Right atrium auricular region (tissue), 2 donors: ENCODE measurements around the gene HBS1L. TPM values are rescaled to one million over a fixed set of nuclear protein-coding genes. Genes with fewer than 3 reads are reported as not detected.

Source experiments
- DNase-seq: peaks from one replicate; pipeline ENCODE4 v3.0.0-alpha.2; 2019; ENCODE audit warnings: low spot score
- H3K27ac ChIP-seq, 2 donors: fragments of 200-600 bp; sonication (generic); 1 replicate in 1 of 2; 2 replicates in 1 of 2; pipeline ENCODE4 v1.5.1; 2016 to 2019
- H3K27me3 ChIP-seq, 2 donors: fragments of 200-600 bp; sonication (generic); one replicate each; pipeline versions ENCODE4 v1.5.1 to v1.6.0; 2017 to 2019
- H3K36me3 ChIP-seq: fragments of 200-600 bp; sonication (generic); one replicate; pipeline ENCODE4 v1.5.1; 2016
- H3K4me1 ChIP-seq, 2 donors: fragments of 200-600 bp; sonication (generic); one replicate each; pipeline versions ENCODE4 v1.5.1 to v1.6.0; 2017 to 2019
- H3K4me3 ChIP-seq, 2 donors: fragments of 200-600 bp; sonication (generic); 1 replicate in 1 of 2; 2 replicates in 1 of 2; pipeline ENCODE4 v1.5.1; 2017 to 2019; ENCODE audit warnings: mild to moderate bottlenecking in 1 of 2, moderate library complexity in 1 of 2
- H3K9me3 ChIP-seq, 2 donors: fragments of 200-600 bp; sonication (generic); one replicate each; pipeline ENCODE4 v1.5.1; 2019
- total RNA-seq, 2 donors: library from RNA; depleted of rRNA; stranded (reverse); fragments of >200 nt; gene quantifications; one replicate each; pipeline ENCODE4 v1.1.0, GENCODE V29; 2016
- TF ChIP-seq, protein P1 (sequence below), 2 donors: fragments of 200-600 bp; sonication (generic); IDR thresholded peaks; one replicate each; pipeline ENCODE4 v1.5.1; 2019; ENCODE audit warnings: antibody characterized with exemption in 2 of 2

Gene HBS1L
- total RNA-seq, 2 donors from 2014 or later: 42.9 to 60.4 TPM

- Histone ChIP-seq H3K27ac (no peak overlapping the region), H3K4me1 (no peaks in the 10 kb centered on the region), H3K27me3 (no peaks in the 10 kb centered on the region), H3K9me3 (no peaks in the 10 kb centered on the region), H3K36me3 (peaks cover 38% of the 10 kb centered on the region), H3K4me3 (no peak overlapping the region)
- TF ChIP-seq, protein P1, sequence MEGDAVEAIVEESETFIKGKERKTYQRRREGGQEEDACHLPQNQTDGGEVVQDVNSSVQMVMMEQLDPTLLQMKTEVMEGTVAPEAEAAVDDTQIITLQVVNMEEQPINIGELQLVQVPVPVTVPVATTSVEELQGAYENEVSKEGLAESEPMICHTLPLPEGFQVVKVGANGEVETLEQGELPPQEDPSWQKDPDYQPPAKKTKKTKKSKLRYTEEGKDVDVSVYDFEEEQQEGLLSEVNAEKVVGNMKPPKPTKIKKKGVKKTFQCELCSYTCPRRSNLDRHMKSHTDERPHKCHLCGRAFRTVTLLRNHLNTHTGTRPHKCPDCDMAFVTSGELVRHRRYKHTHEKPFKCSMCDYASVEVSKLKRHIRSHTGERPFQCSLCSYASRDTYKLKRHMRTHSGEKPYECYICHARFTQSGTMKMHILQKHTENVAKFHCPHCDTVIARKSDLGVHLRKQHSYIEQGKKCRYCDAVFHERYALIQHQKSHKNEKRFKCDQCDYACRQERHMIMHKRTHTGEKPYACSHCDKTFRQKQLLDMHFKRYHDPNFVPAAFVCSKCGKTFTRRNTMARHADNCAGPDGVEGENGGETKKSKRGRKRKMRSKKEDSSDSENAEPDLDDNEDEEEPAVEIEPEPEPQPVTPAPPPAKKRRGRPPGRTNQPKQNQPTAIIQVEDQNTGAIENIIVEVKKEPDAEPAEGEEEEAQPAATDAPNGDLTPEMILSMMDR (IDR thresholded peaks at IDR 0.05): no peak
- DNase-seq: no peak
Observed at GRCh38 chr6:134984821-134985220, 69.8 kb downstream of the HBS1L start.

DNA sequence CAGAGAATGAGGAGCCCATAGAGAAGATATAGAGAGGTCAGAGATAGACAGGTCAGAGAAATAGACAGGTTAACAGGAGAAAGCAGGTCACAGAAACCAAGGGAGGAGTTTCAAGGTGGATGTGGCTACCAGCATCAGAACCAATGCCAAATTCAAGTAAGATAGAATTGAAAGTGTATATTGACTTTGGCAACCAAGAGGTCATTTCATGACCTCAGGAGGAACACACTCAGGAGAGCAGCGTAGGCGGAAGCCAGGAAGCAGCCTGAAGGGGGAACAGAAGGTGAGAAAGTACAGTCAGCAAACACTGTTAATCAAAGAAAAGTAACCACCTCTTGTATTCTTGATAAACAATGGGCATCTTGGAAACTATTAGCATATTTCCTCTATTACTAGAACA is 70.8 kb downstream of the HBS1L start:
- Histone ChIP-seq H3K36me3 (peaks cover 38% of the 10 kb centered on the region), H3K9me3 (no peaks in the 10 kb centered on the region), H3K27me3 (no peaks in the 10 kb centered on the region), H3K27ac (no peak overlapping the region), H3K4me1 (no peaks in the 10 kb centered on the region), H3K4me3 (no peak overlapping the region)
- no peak for DNase-seq
- TF ChIP-seq, protein P1 (IDR thresholded peaks at IDR 0.05): no peak

DNA sequence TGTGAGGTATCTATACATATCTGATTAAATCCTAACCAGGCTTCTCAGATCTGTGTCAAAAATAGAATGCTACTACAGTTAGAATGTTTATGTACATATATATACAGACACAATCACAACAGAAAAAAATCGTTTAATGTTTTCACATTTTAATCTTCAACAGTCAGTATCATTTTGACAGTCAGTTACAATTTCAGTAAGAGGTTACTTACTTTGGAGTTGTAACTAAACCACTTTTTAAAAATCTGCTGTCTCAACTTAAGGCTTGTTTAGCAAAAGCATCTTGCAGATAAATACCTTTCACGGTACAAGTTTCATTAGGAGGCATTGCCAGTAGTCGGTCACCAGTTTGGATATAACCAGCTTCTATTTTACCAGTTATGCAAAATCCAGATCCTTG is 72.5 kb downstream of the HBS1L start:
- TF ChIP-seq, protein P1 (IDR thresholded peaks at IDR 0.05): no peak
- Histone ChIP-seq H3K4me1 (no peaks in the 10 kb centered on the region), H3K27ac (no peak overlapping the region), H3K27me3 (no peaks in the 10 kb centered on the region), H3K36me3 (peaks cover 38% of the 10 kb centered on the region), H3K4me3 (no peak overlapping the region), H3K9me3 (no peaks in the 10 kb centered on the region)
- no peak for DNase-seq

DNA sequence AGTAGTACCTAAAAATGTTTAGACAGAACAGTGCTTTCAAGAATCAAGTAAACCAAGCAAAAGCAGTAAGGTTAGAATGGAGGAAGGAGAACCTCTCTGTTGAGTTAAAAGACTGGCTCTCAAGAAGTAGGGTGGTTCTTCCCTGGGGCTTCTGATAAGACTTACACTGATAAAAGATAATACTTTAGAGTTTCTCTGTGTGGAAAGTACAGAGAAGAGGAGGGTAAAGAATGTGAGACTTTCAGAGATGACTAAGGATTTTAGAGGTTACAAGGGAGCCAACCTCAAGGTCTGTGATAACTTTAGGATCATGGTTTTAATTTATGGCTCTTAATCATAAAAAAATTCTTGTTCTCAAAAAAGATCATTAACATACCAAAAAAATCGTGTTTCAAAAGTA is 73.8 kb downstream of the HBS1L start:
- Histone ChIP-seq H3K4me3 (no peak overlapping the region), H3K36me3 (peaks cover 43% of the 10 kb centered on the region), H3K27ac (no peak overlapping the region), H3K4me1 (no peaks in the 10 kb centered on the region), H3K9me3 (no peaks in the 10 kb centered on the region), H3K27me3 (no peaks in the 10 kb centered on the region)
- DNase-seq: no peak
- TF ChIP-seq, protein P1 (IDR thresholded peaks at IDR 0.05): no peak

DNA sequence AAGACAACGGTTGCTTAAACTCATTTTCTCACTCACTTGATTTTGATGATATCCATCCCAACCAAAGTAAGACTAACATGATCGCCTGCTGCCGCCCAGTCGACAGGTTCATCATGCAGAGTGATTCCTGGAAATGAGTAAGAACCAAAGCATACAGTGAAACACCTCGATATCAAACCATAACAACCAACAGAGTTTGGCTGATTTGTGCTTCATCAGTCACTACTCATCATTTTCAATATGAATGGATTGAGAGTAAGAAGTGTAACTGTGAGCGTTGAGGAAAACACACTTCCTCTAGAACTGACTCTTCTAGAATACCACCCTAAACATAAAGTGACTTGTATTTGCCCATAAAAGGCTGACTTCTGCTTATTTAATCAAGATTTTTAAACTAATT is 75.5 kb downstream of the HBS1L start:
- Histone ChIP-seq H3K27me3 (no peaks in the 10 kb centered on the region), H3K36me3 (peaks cover 34% of the 10 kb centered on the region), H3K4me1 (no peaks in the 10 kb centered on the region), H3K4me3 (no peak overlapping the region), H3K27ac (no peak overlapping the region), H3K9me3 (no peaks in the 10 kb centered on the region)
- TF ChIP-seq, protein P1 (IDR thresholded peaks at IDR 0.05): no peak
- no peak for DNase-seq

DNA sequence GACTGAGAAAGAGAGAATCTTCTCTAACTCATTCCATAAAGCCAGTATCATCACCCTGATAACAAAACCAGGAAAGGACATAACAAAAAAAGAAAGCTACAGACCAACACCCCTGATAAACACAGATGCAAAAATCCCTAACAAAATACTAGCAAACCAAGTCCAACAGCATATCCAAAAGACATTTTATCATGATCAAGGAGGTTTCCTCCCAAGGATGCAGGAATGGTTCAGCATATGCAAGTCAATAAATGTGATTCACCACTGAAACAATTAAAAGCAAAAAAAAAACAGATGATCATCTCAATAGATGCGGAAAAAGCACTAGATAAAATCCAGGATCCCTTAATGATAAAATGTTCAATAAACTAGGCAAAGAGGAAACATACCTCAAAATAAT is 80.3 kb downstream of the HBS1L start:
- H3K9me3 ChIP-seq: no peaks in the 10 kb centered on the region
- H3K4me3 ChIP-seq: no peak overlapping the region
- H3K36me3 ChIP-seq: peaks cover 16% of the 10 kb centered on the region
- TF ChIP-seq, protein P1 (IDR thresholded peaks at IDR 0.05): no peak
- H3K4me1 ChIP-seq: no peaks in the 10 kb centered on the region
- H3K27me3 ChIP-seq: no peaks in the 10 kb centered on the region
- DNase-seq: no peak
- H3K27ac ChIP-seq: no peak overlapping the region
